ENCODE results near the gene RNFT2.

RNFT2 gene

DNA sequence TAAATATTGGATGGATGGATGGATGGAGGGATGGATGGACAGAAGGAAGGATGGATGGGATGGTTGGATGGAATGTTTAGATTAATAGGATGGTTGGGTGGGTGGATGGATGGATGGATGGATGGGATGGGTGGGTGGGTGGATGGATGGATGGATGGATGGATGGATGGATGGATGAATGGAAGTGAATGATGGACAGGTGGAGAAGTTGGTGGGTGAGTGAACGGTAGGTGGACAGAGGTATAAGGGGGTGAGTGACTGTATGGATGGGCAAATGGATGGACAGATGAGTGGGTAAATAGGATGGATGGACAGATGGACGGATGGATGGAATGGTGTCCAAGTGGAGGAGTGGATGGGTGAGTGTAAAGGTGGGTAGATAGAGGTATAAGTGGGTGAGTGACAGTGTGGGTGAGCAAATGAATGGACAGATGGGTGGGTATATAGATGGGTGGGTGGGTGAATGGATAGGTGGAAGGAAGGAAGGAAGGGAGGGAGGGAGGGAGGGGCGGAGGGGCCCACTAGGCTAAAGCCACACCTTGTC, 101.2 kb downstream of the RNFT2 start:
- DNase-seq: no peak

DNA sequence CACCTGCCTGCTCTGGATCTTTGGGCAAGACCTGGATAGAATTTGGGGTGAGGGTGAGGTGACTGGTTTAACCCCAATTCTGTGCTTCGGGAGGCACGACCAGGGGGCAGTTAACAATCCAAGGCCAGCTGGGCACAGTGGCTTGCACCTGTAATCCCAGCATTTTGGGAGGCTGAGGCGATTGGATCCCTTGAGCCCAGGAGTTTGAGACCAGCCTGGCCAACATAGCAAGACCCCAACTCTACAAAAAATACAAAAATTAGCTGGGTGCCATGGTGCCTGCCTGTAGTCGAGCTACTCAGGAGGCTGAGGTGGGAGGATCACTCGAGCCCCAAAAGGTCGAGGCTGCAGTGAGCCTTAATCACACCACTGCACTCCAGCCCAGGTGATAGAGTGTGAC, 105.0 kb downstream of the RNFT2 start:
- no peak for DNase-seq

DNA sequence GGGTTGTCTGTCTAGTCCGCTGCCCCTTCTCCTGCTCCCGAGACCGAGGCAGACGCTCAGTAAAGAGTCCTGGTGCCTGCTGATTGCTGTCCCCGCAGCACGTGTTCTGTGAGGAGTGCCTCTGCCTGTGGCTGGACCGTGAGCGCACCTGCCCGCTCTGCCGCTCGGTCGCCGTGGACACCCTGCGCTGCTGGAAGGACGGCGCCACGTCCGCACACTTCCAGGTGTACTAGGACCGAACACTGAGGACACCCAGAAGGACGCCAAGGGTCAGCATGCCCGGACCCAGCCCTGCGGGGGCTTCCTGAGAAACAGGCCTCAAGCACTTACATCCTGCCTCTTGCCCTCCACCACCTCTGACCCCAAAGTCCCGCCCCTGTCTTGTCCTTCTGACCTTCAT, 111.1 kb downstream of the RNFT2 start:
- DNase-seq: no peak

DNA sequence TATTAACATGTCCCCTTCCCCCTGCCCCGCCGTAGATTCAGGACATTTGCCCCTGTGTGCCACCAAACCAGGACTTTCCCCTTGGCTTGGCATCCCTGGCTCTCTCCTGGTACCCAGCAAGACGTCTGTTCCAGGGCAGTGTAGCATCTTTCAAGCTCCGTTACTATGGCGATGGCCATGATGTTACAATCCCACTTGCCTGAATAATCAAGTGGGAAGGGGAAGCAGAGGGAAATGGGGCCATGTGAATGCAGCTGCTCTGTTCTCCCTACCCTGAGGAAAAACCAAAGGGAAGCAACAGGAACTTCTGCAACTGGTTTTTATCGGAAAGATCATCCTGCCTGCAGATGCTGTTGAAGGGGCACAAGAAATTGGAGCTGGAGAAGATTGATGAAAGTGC, 114.2 kb downstream of the RNFT2 start:
- DNase-seq: no peak

DNA sequence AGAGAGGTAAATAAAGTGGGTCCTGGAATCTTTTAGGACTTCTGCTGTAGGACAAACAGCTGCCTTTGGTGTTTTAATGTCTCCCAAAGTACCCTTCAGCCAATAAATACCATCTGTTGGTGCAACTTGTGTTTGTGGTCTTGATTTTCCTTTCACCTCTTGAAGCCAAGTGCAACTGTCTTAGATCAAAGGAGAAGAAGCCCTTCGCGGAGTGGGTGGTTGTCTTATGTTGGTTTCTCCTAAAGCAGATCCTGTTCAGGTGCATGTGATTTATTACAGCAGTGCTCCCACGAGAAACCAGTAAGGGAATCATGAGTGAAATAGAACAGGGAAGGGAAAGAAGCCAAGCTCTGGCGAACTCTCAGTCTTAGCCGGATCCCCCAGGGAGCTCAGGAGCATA, 115.4 kb downstream of the RNFT2 start:
- no peak for DNase-seq

DNA sequence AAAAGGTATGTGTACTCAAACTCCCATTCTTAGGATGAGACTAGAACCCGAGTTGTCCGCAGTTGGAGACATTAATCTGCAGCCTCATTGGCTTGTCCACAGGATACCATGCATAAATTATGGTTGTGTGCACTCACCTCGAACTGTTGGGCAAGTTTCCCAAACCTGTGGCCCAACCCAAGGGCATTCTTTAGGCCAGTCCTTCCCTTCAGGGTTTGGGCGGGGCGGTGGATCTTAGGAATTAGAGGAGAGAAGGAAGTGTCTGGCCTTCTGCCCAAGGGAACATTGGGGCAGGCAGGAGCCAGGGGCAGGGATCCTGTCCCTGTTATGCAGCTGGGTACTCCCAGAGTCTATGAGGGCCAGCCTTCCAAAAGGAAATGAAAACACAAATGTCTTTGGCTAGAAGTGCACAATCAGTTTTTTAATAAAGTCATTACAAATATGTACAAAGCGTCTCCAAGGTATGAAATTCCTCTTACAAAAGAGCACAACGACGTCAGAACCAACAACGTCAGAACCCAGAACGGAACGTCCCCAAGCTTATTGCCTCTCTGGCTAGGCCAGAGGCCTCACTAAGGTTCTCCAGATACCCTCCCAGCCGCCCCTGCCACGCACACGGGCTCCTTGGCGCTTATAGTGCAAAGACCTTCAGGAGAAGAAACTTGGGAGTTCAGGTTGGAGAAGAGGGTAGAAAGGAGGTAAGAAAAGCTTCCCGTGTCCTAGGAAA, 117.8 kb downstream of the RNFT2 start:
- DNase-seq: no peak

DNA sequence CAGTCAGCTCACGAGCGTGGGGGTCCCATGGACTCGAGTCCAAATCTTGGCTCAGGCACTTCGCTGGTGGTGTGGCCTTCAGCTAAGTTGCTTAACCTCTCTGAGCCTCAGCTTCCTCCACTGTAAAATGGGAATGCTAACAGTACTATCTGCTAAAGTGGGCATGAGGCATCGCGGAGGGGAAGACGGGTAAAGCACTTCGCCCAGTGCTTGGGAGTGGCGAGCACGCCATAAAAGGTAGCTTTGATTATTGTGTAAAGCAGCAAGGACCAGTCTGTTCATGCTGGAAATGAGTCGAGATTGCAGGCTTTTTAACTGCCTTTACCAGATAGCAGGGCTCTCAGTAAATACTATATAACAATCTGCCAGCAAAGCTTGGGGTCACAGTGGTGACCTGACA, 118.6 kb downstream of the RNFT2 start:
- no peak for DNase-seq

DNA sequence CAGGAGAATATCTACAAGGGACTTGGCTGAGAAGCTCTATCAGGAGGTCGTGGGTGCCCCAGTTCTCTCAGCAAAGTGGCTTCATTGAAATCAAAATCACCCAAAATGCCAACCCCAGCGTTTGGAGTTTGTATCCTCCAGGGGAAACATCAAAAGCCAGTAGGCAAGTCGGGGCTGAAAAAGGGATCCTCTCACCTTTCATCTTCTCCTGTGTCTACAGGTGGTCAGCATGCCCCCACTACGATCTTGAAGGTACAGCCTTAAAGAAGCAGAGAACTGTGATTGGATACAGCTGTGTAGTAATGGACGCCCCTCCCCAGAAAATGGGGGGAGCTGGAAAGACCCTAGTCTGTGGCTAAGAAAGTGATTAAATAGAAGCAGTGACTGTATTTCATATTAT, 121.0 kb downstream of the RNFT2 start:
- DNase-seq: no peak

DNA sequence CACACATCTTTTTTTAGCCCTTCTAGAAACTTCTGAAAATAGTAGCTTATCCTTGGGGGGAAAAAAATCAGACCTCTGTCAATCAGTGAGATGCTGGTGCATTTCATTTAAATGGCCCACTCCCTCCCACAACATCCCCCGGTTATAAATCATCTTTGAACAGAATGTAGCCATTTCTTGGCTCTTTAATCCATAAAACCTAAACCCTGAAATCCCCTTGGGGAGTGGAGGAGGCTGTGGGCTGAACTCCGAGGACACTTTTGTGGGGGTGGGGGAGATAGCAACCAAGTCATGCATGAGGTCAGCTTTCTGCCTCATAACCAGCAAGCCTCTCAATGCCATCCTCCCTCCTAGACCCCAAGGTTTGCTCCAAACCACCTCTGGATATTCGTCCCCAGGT, 122.1 kb downstream of the RNFT2 start:
- DNase-seq: no peak

DNA sequence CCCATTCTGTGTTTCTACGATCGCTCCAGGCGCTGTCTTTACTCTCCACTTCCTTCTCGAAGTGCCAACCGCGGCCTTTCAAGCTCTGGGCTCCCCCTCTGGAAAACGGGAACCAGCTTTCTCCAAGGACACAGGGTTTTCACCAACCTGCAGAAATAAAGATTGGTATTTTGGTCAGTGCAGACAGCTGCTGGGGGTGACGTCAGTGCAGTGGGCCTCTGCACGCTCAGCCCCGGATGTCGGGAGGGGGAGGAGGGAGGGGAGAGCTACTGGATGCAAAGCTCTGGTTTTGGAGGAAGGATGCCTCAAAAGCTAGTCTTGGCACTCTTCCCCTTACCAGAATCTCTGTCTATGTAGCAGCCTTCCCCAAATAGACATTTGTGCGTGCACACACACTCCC, 123.2 kb downstream of the RNFT2 start:
- no peak for DNase-seq

DNA sequence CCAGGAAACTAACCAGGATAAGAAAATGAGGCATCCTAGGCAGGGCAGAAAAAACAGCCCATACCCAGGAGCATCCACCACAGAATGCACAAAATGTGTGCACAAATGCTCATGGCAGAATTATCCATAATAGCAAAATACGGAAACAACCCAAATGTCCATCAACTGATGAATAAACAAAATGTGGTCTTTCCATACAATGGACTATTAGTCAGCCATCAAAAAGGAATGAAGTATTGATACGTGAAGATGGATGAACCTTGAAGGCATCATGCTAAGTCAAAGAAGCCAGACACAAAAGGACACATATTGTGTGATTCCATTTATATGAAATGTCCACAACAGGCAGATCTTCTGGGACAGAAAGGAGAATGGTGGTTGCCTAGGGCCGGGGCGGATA, 124.1 kb downstream of the RNFT2 start:
- no peak for DNase-seq

DNA sequence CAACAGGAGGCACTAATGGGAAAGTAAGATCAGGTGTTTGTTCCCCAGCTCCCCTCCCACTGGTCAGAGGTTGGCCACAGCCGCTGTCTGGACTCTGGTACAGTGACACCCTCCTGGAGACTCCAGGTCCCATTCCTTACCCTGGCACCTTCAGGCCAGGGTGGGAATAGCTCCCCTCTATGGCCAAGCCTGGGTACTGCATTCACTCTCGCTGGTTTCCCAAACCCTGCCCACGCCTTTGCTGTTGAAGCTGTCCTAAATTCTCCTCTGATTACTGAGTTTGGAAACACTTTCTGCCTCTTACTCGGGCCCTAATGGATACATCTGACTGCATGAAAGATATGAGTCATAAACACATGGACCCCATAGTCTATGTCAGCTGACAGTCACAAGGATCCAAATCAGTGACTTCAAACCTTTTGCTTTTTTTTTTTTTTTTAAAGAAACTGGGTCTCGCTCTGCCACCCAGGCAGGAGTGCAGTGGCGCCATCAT, 125.2 kb downstream of the RNFT2 start:
- DNase-seq: no peak

DNA sequence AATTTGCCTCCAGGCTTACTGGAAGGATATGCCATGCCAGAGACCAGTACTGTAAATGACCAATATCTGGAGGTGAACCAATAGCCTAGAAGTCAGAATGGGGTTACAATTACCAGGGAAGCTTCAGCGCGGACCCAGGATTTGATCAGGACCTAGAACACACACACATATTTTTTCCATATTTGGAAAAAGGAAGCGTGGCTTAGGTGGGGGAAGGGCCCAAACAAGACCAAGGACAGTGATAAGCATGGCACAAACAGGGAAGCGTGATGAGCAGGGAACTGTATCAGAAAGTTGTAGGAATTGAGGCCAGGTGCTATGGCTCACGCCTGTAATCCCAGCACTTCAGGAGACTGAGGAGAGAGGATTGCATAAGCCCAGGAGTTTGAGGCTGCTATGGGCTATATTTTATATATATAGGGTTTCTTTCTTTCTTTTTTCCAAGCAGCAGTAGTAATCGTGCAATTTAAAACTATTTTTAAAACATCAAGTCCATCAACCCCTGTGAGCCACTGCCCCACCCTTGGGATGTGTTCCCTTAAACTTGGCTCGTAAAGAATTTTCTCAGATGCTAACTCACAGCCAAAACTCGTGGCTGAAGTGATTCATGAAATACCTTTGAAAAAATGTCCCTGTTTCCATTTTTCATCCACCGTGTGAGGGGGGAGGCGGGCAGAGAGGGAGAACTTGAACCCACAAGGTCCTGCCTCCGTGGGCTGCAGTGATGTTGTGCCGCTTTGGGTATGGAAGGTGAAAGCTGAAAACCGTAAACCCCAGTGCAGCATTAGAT, 126.5 kb downstream of the RNFT2 start:
- no peak for DNase-seq

DNA sequence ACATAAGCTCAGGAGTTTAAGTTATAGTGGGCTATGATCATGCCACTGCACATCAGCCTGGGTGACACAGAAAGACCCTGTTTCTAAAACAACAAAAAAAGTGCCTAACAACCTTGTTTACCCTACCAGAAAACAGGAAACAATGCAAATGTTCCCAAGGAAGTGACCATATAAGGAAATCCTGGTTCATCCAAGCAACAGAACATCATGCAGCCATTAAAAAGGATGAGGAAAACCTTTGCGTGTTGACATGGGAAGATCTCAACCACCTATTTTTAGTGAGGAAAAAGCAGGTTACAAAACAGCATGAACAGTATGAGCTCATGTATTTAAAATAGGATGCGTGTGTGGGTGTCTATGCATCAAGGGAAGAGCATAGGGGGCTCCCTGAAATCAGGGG, 129.4 kb downstream of the RNFT2 start:
- DNase-seq: no peak

DNA sequence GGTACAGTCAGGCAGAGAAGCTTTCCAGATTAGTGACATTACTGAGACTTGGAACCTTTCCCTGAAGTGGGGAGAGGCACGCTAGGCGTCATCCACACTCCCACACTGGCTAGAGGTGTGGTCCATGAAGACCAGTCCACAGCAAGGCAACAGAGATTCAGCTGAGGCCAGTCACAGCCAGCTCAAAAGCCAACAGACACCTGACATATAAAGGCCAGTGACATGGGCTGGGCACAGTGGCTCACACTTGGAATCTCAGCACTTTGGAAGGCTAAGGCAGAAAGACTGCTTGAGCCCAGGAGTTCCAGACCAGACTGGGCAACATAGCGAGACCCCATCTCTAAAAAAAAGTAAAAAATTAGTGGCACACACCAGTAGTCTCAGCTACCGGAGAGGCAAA, 132.2 kb downstream of the RNFT2 start:
- no peak for DNase-seq

DNA sequence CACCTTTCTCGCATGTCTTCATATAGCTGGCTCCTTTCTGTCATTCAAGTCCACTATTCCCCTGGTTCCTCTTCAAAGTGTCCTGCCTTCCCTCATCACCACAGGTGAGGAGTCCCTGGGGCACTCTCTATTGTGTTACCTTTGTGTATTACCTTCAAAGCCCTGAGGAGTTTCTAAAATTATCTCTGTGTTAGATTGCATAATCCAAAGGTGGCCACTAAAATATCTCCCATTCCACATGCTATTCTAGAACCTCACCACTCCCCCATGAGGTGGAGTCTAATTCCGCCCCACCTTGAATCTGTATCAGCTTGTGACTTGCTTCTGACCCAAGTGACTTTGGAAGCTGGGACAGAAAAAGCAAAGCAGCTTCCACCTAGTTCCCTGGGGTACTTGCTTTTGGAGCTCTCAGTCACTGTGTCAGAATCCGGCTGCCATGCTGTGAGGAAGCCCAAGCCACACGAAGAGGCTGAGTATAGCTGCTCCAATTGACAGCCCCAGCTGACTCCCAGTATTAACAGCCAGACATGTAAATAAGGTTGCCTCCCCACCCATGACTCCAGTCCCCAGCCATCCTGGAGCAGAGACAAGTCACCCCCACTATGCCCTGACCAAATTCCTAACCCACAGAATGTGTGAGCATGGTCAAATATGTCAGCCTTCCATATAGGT, 136.3 kb downstream of the RNFT2 start:
- DNase-seq: no peak

DNA sequence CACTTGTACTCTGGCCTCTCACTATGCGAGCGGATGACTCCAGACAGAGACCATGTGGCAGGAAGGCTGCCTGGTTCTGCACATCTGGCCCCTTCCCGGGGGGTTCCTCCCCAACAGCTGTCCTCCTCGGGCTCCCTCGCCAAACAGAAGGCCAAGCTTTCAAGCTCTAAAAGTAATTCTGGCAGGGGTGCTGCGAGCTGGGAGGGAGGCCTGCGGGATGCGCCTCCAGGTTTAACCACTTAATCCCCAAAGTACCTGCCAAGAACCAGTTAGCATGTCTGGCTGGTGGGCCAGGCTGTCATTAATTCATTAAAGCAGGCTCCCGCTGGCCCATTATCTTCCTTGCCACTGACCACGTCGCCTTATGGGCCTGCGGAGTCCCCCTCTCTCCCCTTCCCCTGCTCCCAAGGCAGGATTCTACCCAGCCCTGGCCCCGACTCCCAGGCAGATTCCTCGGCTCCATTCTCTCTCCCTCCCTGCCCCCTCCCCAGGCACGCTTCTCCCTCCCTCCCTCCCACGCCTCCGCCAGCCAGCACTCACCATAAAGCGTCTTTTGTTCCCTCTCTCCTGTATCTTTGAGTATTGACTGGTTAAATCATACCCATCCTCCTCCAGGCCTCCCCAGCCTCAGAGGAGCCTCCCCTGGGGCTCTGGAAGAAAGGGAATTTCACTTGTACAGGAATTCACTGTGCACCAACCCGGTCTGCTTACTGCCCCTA, 138.2 kb downstream of the RNFT2 start:
- DNase-seq: no peak

DNA sequence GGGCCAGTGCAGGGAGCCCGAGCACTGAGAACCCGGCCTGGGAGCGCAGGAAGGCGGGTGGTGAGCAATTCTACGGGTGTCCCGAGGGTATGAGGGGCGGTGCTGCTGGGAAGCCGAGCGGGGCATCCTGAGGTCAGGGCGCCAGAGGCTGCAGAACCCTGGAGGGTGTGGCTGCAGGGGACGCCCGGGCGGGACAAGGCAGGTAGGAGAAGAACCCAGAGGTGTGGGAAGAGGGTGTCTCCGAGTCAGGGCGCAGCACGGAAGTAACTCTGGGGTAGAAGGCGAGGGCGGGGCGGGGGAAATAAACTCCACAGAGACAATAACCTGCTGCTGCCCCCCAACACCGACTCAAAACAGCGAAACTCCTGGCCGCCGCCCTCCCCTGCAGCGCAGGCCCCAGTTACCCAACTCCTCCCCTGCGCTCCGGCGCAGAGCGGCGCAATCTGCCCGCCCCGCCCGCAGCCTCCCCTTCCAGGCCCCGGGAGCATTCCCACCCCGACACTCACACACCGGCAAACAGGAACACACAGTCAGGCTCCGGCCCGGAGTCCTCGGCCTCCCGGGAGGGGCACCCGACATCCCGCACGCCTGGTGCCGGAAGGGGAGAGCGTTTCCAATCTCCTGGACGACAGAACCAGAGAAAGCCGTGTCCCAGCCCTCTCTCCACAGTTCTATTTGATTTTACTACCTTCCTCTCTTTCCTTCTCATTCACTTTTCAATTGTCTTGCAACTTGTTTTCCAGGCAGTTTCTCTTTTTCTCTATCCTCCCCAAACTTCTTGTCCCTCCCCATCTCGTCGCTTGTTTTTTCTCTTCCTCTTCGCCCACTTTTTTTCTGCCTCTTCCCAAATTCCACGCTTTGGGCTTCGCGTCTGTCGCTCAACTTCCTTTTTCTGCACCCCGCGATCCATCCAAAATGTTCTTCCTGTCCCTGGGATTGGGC, 140.7 kb downstream of the RNFT2 start:
- no peak for DNase-seq

DNA sequence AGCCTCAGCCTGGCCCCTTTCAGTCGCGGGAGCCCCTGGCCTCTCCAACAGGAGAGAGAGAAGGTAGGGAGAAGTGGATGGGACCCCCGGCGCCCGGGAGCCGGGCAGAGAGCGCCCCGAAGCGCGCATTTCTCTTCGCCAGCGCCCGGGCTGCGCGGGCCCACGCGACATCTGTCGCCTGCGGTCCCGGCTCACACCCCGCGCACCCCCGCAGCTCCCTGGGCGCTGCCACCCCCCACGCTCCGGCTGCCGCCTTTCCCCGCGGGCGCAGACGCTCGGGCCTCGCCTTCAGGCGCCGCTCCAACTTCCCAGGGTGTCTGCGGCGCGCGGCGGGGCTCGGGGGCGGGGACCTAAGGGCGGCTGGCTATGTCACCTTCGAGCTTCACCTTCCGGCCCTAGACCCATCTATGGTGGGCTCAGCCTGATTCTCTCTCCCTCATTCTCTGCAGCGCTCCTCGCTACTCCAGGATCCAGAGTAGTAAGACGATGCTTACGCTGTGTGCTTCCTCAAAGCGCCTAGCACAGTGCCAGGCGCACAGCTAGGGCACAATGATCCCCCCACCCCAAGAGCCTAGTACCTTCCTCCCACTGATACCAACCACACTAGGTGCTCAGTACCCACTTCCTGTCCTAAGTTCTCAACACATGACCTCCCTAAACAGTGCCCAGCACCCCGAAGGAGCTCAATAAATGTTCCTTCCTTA, 141.5 kb downstream of the RNFT2 start:
- no peak for DNase-seq

DNA sequence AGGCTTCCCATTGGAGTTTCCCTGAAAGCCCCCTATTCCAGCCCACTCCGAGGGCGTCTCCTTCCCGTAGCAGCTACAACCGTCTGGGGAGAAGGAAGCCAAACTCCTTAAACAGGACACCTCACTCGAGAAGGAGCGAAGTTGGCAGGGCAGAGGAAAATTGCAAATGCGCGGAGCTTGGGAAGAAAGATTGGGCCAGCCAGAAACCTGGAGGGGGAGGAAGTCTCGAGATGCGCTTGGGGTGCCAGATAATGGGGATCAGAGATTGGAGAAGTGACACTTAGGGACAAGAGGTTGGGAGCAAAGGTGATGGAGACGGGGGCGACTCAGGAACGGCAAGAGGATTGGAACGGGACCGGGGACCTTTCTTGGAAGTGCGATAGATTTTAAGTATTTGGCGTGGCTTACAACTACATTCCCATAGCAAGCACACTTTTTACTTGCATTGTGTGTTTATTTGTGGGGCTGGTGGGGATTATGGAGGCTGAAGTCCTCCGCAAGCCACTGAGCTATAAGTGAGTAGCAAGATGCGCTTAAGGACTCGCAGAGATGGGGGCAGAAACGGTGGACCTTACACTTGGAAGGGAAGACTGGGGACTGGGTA, 142.2 kb downstream of the RNFT2 start:
- no peak for DNase-seq
